ENCODE measurements around the gene LAMB2. TPM values are rescaled to one million over a fixed set of nuclear protein-coding genes. Genes with fewer than 3 reads are reported as not detected.

The LAMB2 gene
- total and polyA plus RNA-seq, 2 of the 8 experiments (the other 6 are each of a cell fraction or from before 2014, with no cell fraction given): 112 to 153 TPM

DNA sequence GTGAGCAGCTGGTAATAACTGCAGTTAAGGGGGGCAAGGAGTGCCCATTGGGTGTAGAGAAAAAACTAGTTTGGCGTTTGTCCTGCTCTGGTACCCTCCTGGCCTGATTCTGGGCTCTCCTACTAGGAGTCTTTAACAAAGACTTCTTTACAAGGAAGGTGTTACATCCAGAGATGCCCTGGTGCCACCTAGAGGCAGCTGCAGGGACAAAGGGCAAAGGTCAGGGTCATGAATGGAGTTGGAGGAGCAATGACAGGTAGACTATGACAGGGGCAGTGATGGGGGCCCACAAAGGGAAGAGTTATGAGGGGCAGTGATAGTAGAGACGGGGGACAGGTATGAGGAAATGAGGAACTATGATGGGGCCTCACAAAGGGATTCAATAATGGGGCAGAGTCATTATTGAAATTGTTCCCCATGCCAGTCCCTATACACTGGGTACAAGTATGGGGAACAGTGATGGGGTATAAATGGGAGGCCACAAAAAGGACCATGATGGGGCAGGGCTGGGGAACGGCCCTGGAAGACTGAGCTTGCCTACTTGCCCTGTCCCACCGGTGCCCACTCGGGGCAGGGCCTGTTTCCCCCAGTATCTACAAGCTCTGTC, 25.4 kb upstream of the LAMB2 start:
- no peak overlapping the region for H3K4ac ChIP-seq (replicated peaks; ENCODE audit: insufficient read length, low read depth, low read length)
- no peak overlapping the region for H3K9ac ChIP-seq (replicated peaks in 1 of 4; ENCODE audit: extremely low read depth in 1 of 4, low read depth in 3 of 4, low read length in 3 of 4)
- no peaks in the 10 kb centered on the region for H3K23me2 ChIP-seq (ENCODE audit: low read depth, low read length)
- no peak overlapping the region for H3K4me3 ChIP-seq (ENCODE audit: extremely low read depth in 1 of 4, insufficient read depth in 2 of 4, low read depth in 3 of 4, low read length in 4 of 4)
- H2BK15ac ChIP-seq (ENCODE audit: low read length): no peak overlapping the region
- peaks cover 9% of the 10 kb centered on the region for H3K79me1 ChIP-seq (ENCODE audit: low read depth, low read length)
- no peaks in the 10 kb centered on the region for H3K4me1 ChIP-seq (replicated peaks in 1 of 4; ENCODE audit: control insufficient read depth in 3 of 4, insufficient read depth in 4 of 4, low read length in 3 of 4)
- peak overlapping the region; percentile 58 for H4K91ac ChIP-seq (replicated peaks; ENCODE audit: insufficient read length, low read length)
- H4K20me1 ChIP-seq (replicated peaks in 1 of 2; ENCODE audit: control insufficient read depth in 1 of 2, insufficient read depth in 2 of 2, low read length in 2 of 2): peaks cover 0 to 17% of the 10 kb centered on the region in 2 experiments
- no peak overlapping the region for H2AFZ ChIP-seq (ENCODE audit: low read length)
- H2AK5ac ChIP-seq (ENCODE audit: low read depth, low read length): no peak overlapping the region
- H3K79me2 ChIP-seq (ENCODE audit: control insufficient read depth in 1 of 2, insufficient read depth in 2 of 2, low read length in 2 of 2): no peaks in the 10 kb centered on the region
- no peak overlapping the region for H3K4me2 ChIP-seq (ENCODE audit: insufficient read depth in 1 of 2, low read depth in 2 of 2, low read length in 2 of 2)
- DNase-seq (ENCODE audit: low read depth in 1 of 2, low spot score in 2 of 2) (peak in 1 of 2 experiments; percentile 75), FAIRE-seq (peak; percentile 86)
- no peak overlapping the region for H3K27ac ChIP-seq (ENCODE audit: low read depth, low read length)
- no peak overlapping the region for H3K14ac ChIP-seq (ENCODE audit: insufficient read length)
- H2BK5ac ChIP-seq (ENCODE audit: low read depth, low read length): no peak overlapping the region
- no peak overlapping the region for H2BK12ac ChIP-seq (ENCODE audit: low read depth, low read length)
- H3K23ac ChIP-seq (ENCODE audit: insufficient read length): no peak overlapping the region
- WGBS, 2 experiments (ENCODE audit: extremely low coverage in 1 of 2, insufficient coverage in 1 of 2, insufficient read length in 1 of 2, insufficient replicate concordance in 2 of 2, low coverage in 1 of 2, low lambda C conversion rate in 2 of 2, missing lambda C conversion rate in 1 of 2): 72% methylated on average over 5 of the region's 5 CpGs; no CpG with 5 or more reads in 1 of the 2 experiments
- H4K8ac ChIP-seq (ENCODE audit: extremely low read depth, insufficient read depth, low read length): no peak overlapping the region
- no peaks in the 10 kb centered on the region for H3K27me3 ChIP-seq (replicated peaks in 1 of 4; ENCODE audit: control insufficient read depth in 3 of 4, extremely low read depth in 1 of 4, insufficient read depth in 3 of 4, low read length in 3 of 4)
- H3K9me3 ChIP-seq (ENCODE audit: insufficient read depth in 2 of 2, low read depth in 1 of 2, low read length in 1 of 2): no peaks in the 10 kb centered on the region
- H3K36me3 ChIP-seq (ENCODE audit: control insufficient read depth in 2 of 4, insufficient read depth in 4 of 4, low read length in 3 of 4): peaks cover 2 to 7% (median 4%) of the 10 kb centered on the region in 4 experiments; a peak in 5 of 8 replicates
- H2BK20ac ChIP-seq (ENCODE audit: low read length): no peak overlapping the region
- no peak overlapping the region for H2BK120ac ChIP-seq (replicated peaks; ENCODE audit: low read depth, low read length)
- ChIA-PET CTCF (ENCODE audit: partially characterized antibody) (interaction anchor here (0.5 to 5.1 kb wide), 24 partner anchors 11 to 401 kb away, joined by 3 to 43 read pairs (median 6); partner anchors contain the start of genes CCDC71, KLHDC8B, LAMB2 and NDUFAF3), POLR2A (ENCODE audit: partially characterized antibody) (interaction anchor here (1.0 to 1.6 kb wide), 7 partner anchors 8 to 50 kb away, joined by 3 to 6 read pairs (median 4); partner anchors contain the start of gene LAMB2)
- H4K5ac ChIP-seq (ENCODE audit: insufficient read length, low read depth, low read length): no peak overlapping the region
- no peak overlapping the region for H3K56ac ChIP-seq (replicated peaks; ENCODE audit: insufficient read length, low read depth, low read length)
- H3K18ac ChIP-seq (ENCODE audit: extremely low read depth, low read length): no peak overlapping the region
- no peak for TF ChIP-seq CHD1 (IDR thresholded peaks at IDR 0.05; ENCODE audit: low read depth, low read length)
- TF ChIP-seq POLR2A (IDR thresholded peaks at IDR 0.05; ENCODE audit: control extremely low read depth in 1 of 2, low read depth in 2 of 2, low read length in 2 of 2): no peak
- no peak for TF ChIP-seq TBP (IDR thresholded peaks at IDR 0.05; ENCODE audit: low read depth, low read length)
- TF ChIP-seq SAP30 (IDR thresholded peaks at IDR 0.05; ENCODE audit: insufficient read depth, insufficient replicate concordance, low read length): no peak
- TF ChIP-seq SP1 (IDR thresholded peaks at IDR 0.05; ENCODE audit: low read depth, low read length): no peak
- no peak for TF ChIP-seq TAF1 (IDR thresholded peaks at IDR 0.05; ENCODE audit: low read depth, low read length)
- TF ChIP-seq CHD2 (IDR thresholded peaks at IDR 0.05; ENCODE audit: low read length): peak; percentile 53; the same call in 1 of the 2 replicates
- no peak for TF ChIP-seq CEBPB (IDR thresholded peaks at IDR 0.05; ENCODE audit: low read depth, low read length)
- TF ChIP-seq RXRA (IDR thresholded peaks at IDR 0.05; ENCODE audit: insufficient read depth, low read depth, low read length): peak; percentile 85; the same call in 1 of the 2 replicates
- TF ChIP-seq ASH2L (IDR thresholded peaks at IDR 0.05; ENCODE audit: low read length): no peak
- TF ChIP-seq, protein P1, sequence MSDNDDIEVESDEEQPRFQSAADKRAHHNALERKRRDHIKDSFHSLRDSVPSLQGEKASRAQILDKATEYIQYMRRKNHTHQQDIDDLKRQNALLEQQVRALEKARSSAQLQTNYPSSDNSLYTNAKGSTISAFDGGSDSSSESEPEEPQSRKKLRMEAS (IDR thresholded peaks at IDR 0.05): no peak
- no peak for TF ChIP-seq NRF1 (IDR thresholded peaks at IDR 0.05; ENCODE audit: low read depth, low read length)
- TF ChIP-seq HDAC2 (IDR thresholded peaks at IDR 0.05; ENCODE audit: borderline replicate concordance in 1 of 2, low read depth in 2 of 2, low read length in 2 of 2): no peak
- no peak for TF ChIP-seq SIX5 (IDR thresholded peaks at IDR 0.05; ENCODE audit: low read depth, low read length)
